Esophagus squamous epithelium (tissue), 5 donors: ENCODE measurements around the gene RNF212. TPM values are rescaled to one million over a fixed set of nuclear protein-coding genes. Genes with fewer than 3 reads are reported as not detected.

Experiments
- DNase-seq: peaks from one replicate; lab custom pipeline; 2025; lab: John Stamatoyannopoulos, UW
- H3K27ac ChIP-seq, 4 donors: fragments of 200-600 bp; sonication (generic); one replicate each; pipeline ENCODE4 v1.5.1; 2016 to 2019; ENCODE audit warnings: mild to moderate bottlenecking in 1 of 4
- H3K27me3 ChIP-seq, 4 donors: fragments of 200-600 bp; sonication (generic); 1 replicate in 3 of 4; 2 replicates in 1 of 4; pipeline versions ENCODE4 v1.5.1 to v1.6.0; 2017 to 2021; ENCODE audit warnings: antibody characterized with exemption in 1 of 4
- H3K36me3 ChIP-seq, 3 donors: fragments of 200-600 bp; sonication (generic); one replicate each; pipeline ENCODE4 v1.5.1; 2016 to 2019
- H3K4me1 ChIP-seq, 3 donors: fragments of 200-600 bp; sonication (generic); one replicate each; pipeline ENCODE4 v1.5.1; 2017 to 2019
- H3K4me3 ChIP-seq, 4 donors: fragments of 200-600 bp; sonication (generic); 1 replicate in 3 of 4; 2 replicates in 1 of 4; pipeline ENCODE4 v1.5.1; 2016 to 2019; ENCODE audit warnings: mild to moderate bottlenecking in 2 of 4, moderate library complexity in 1 of 4
- H3K9me3 ChIP-seq, 3 donors: fragments of 200-600 bp; sonication (generic); one replicate each; pipeline ENCODE4 v1.5.1; 2016 to 2019
- CTCF ChIP-seq, 6 experiments: fragments of 450-650 bp in 4 of 6; fragments of 200-600 bp in 2 of 6; sonication (generic) in 2 of 6; IDR thresholded peaks; one replicate each; pipeline ENCODE4 v1.5.1; 2016 to 2019; ENCODE audit warnings: antibody characterized with exemption in 6 of 6, mild to moderate bottlenecking in 4 of 6, moderate library complexity in 4 of 6
- POLR2A ChIP-seq, 4 donors: fragments of 450-650 bp; IDR thresholded peaks; one replicate each; pipeline ENCODE4 v1.6.1; 2017; ENCODE audit warnings: antibody characterized with exemption in 4 of 4, mild to moderate bottlenecking in 4 of 4, moderate library complexity in 3 of 4
- WGBS, 2 donors: methylation state at CpG; one replicate each; pipeline ENCODE4 v1.1.5; 2018; 5-methylcytosine and 5-hydroxymethylcytosine counted together
- intact Hi-C: fragments of 100-400 bp; cut with DNase I; formaldehyde crosslinking; loops from one replicate; pipeline ENCODE4 v1.15.0; 2022
- total RNA-seq, 4 donors: library from RNA; depleted of rRNA; stranded (reverse); fragments of >200 nt; gene quantifications; one replicate each; pipeline ENCODE4 v1.1.0, GENCODE V29; 2016
- donor health status: DM: yes; HTN: yes; CAD: no.

Gene RNF212
- total RNA-seq, 4 donors from 2014 or later: 0.53 to 6.3 (median 1.9) TPM

DNA sequence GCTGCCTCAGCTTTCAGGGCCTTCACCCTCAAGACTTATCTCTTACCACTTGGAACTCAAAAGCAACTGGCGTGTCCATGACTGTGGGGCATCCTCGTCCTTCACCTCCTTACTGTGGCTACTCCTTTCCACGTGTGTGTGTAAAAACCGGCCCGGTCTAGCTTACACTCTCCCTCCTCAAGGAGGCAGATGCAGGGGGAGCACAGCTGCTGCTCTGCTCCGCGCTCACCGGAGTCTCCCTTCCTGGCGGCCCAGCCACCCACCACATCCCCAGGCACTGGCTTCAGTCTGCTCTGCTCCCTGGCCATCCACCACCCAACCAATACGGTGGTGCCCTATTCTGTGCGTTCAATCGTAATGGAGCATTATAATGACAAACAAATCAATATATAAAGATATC is 8.3 kb downstream of the RNF212 start:
- Histone ChIP-seq H3K4me1 (no peaks in the 10 kb centered on the region), H3K4me3 (no peak overlapping the region), H3K27ac (no peak overlapping the region), H3K9me3 (no peaks in the 10 kb centered on the region), H3K36me3 (no peaks in the 10 kb centered on the region), H3K27me3 (peaks cover 0 to 16% (median 0%) of the 10 kb centered on the region in 4 donors)
- no peak for DNase-seq
- TF ChIP-seq POLR2A (IDR thresholded peaks at IDR 0.05) (no peak), CTCF (IDR thresholded peaks at IDR 0.05) (no peak)
- intact Hi-C loops: no loop called here
- WGBS, 2 donors: 72 to 76% methylated on average over 6 to 9 of the region's 12 CpGs

- DNase-seq: no peak
- Histone ChIP-seq H3K4me3 (no peak overlapping the region), H3K9me3 (no peaks in the 10 kb centered on the region), H3K4me1 (no peaks in the 10 kb centered on the region), H3K36me3 (no peaks in the 10 kb centered on the region), H3K27ac (no peak overlapping the region), H3K27me3 (peaks cover 0 to 12% (median 0%) of the 10 kb centered on the region in 4 donors)
- 92% methylated on average over 5 of the region's 8 CpGs; no CpG with 5 or more reads in 1 of the 2 donors for WGBS, 2 donors
- no peak for TF ChIP-seq POLR2A (IDR thresholded peaks at IDR 0.05)
- TF ChIP-seq CTCF (IDR thresholded peaks at IDR 0.05): no peak
- intact Hi-C loops: no loop called here
Observed at GRCh38 chr4:1104647-1105046, 8.7 kb downstream of the RNF212 start.

DNA sequence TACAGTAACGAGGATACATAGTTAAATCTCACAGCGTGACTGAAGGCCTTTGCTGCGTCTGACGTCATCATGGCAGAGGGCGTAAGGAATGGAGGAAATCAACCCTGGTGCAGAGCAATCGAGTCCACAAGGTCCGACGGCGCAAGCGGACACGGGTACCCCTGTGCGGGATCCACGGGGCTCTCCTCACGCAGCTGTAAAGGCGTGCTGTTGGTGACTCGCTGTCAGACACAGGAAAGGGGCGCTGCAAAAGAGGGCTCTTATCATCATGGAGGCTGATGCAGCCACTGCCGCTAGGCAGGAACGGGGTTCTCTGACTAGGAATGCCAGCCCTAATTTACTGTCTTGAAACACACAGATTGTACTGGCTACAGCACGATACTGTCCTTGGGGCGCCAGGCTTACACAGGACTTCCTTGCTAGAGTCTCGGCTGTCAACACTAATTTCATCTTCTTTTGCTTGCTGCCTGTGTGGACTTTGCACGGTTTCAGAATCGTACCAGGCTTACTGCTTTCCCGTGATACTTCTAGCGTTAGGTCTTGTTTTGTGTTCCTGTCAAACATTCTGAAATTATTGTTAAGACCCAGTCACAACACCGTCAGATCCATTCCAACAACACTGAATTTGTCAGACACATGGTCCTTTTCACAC is 13.6 kb downstream of the RNF212 start:
- H3K4me3 ChIP-seq: no peak overlapping the region
- intact Hi-C loops: no loop called here
- H3K27ac ChIP-seq: no peak overlapping the region
- H3K36me3 ChIP-seq: no peaks in the 10 kb centered on the region
- 80 to 88% methylated on average over 25 to 27 of the region's 27 CpGs for WGBS, 2 donors
- no peaks in the 10 kb centered on the region for H3K4me1 ChIP-seq
- no peak for DNase-seq
- no peaks in the 10 kb centered on the region for H3K27me3 ChIP-seq
- H3K9me3 ChIP-seq: no peaks in the 10 kb centered on the region
- no peak for TF ChIP-seq CTCF (IDR thresholded peaks at IDR 0.05)
- no peak for TF ChIP-seq POLR2A (IDR thresholded peaks at IDR 0.05)

DNA sequence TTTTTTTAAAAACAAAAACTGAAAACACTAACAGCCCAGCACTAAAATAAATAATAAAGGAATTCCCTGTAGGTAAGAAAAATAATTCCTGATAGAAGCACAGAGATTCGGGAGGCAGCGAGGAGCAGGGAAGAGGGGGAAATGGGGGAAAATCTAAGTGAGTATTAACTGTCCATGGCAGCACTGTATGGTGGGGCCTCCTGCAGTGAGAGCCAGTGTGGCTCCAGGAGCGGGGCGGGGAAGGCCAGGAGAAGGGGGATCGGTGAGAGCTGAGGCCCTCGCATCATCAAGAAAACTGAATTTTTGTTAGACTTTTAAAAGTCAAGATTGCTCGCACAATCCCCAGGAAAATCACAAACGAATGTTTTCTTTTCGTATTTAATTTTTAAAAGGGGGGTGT is 14.1 kb downstream of the RNF212 start:
- no peak for DNase-seq
- TF ChIP-seq POLR2A (IDR thresholded peaks at IDR 0.05) (no peak), CTCF (IDR thresholded peaks at IDR 0.05) (no peak)
- Histone ChIP-seq H3K9me3 (no peaks in the 10 kb centered on the region), H3K27me3 (no peaks in the 10 kb centered on the region), H3K27ac (no peak overlapping the region), H3K36me3 (no peaks in the 10 kb centered on the region), H3K4me1 (no peaks in the 10 kb centered on the region), H3K4me3 (no peak overlapping the region)
- 90% methylated on average over 9 of the region's 9 CpGs for WGBS, 2 donors
- intact Hi-C loops: no loop called here

DNA sequence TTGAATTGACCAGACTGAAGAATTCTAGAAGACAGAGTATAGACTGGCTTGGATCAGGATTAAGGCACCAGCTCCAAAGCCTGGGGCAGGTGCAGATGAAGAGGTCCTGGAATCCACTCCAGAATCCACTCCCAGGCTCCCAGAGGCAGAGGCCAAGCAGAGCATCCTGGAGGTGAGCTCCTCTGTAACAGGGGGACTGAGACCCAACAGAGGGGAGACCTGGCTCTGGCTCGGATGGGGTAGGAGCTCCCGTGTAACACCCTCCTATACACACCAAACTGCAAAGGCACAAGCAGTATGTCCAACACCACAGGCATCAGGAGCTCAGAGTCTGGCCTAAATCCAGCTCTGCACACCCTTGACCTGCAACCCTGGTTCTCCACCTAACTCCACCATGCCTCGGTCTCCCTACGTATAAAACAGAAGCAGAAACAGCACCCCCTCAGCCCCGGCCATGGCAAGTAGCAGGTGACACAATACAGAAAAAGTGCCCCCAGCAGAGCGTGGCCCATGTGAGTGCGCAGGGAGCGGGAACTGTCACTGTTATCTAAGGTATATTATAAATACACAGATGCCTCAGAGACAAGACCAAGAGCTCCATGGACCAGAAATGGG is 14.9 kb downstream of the RNF212 start:
- no peak for DNase-seq
- TF ChIP-seq POLR2A (IDR thresholded peaks at IDR 0.05) (no peak), CTCF (IDR thresholded peaks at IDR 0.05) (no peak)
- Histone ChIP-seq H3K4me3 (no peak overlapping the region), H3K9me3 (no peaks in the 10 kb centered on the region), H3K27ac (no peak overlapping the region), H3K4me1 (no peaks in the 10 kb centered on the region), H3K27me3 (no peaks in the 10 kb centered on the region), H3K36me3 (no peaks in the 10 kb centered on the region)
- intact Hi-C loops: no loop called here
- 98 to 100% methylated on average over 2 to 5 of the region's 8 CpGs for WGBS, 2 donors
